ENCODE measurements around the gene MEGF11. TPM values are rescaled to one million over a fixed set of nuclear protein-coding genes. Genes with fewer than 3 reads are reported as not detected.

The MEGF11 gene
- polyA plus RNA-seq, 2 of the 4 experiments (the other 2 are of a cell fraction), result 0.25 to 0.31 TPM

DNA sequence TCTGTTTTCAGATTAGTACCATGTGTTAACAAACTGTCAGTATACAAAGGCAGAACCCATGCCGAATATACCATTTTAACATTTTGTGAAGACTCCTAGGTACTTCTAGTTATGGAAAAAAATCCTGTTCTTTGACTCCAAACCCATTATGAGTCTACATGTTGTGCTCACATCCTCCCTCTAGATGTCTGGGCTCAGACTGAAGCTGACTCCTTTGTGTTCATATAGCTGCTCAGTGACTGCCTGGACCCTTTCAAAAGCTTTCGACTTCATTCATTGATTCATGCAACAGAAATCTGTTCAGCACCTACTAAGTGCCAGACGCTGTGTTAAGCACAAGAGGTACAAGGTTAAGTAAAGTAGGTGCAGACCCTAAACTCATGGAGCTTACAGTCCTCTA lies 60.5 kb downstream of the MEGF11 start:
- DNase-seq (ENCODE audit: low read depth in 1 of 2, low spot score in 1 of 2), result no peak
- H3K4me1 ChIP-seq, result no peaks in the 10 kb centered on the region
- H3K27ac ChIP-seq, result no peak overlapping the region
- no peak for ATAC-seq
- TF ChIP-seq ZFP36 (IDR thresholded peaks at IDR 0.05; ENCODE audit: borderline replicate concordance, partially characterized antibody) (no peak), TP53 (CRISPR knock-in tag; IDR thresholded peaks at IDR 0.05) (no peak), NR3C1 (IDR thresholded peaks at IDR 0.05) (no peak), HDAC2 (IDR thresholded peaks at IDR 0.05) (no peak), EP300 (IDR thresholded peaks at IDR 0.05) (no peak)
- TF ChIP-seq, protein P1, sequence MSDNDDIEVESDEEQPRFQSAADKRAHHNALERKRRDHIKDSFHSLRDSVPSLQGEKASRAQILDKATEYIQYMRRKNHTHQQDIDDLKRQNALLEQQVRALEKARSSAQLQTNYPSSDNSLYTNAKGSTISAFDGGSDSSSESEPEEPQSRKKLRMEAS (IDR thresholded peaks at IDR 0.05), result no peak
- CTCF ChIA-PET, result interaction anchor here (1.0 to 2.8 kb wide), 5 partner anchors 10 to 555 kb away, joined by 3 to 10 read pairs (median 3); no protein-coding TSS in a partner anchor
- H3K4me2 ChIP-seq, result no peak overlapping the region
- no peaks in the 10 kb centered on the region for H3K9me3 ChIP-seq
- no peak overlapping the region for H3K4me3 ChIP-seq
- 35% methylated on average over 3 of the region's 3 CpGs for WGBS (ENCODE audit: missing lambda C conversion rate)
- POLR2A ChIA-PET, result no interaction called here
- peak; percentile 23 for FAIRE-seq

DNA sequence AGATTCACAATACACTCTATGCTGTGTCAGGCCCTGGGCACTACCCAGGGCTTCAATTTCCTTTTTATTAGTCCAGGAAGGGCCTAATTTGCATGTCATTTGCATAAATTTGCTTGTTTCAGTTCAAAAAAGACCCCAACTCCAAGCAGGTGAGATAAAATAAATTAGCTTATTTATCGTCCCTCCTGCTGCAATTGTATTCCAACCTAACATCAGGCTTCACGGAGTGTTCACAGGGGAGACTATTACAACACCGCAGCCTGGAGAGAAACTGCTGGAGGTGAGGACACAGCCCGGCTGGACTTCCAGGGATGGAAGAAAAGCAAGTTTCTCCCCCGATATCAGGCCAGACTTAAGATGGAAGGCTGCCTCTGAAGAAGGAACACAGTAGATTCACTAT lies 62.8 kb downstream of the MEGF11 start:
- 74% methylated on average over 5 of the region's 5 CpGs for WGBS (ENCODE audit: missing lambda C conversion rate)
- H3K4me3 ChIP-seq, result no peak overlapping the region
- no peak for TF ChIP-seq ESRRA (IDR thresholded peaks at IDR 0.05; ENCODE audit: borderline replicate concordance, low read length)
- no peak for TF ChIP-seq CBX2 (IDR thresholded peaks at IDR 0.05; ENCODE audit: borderline replicate concordance, low read depth)
- DNase-seq (ENCODE audit: low read depth in 1 of 2, low spot score in 1 of 2), result no peak
- no peaks in the 10 kb centered on the region for H3K9me3 ChIP-seq
- POLR2A ChIA-PET, result no interaction called here
- no peak for FAIRE-seq
- CTCF ChIA-PET, result interaction anchor here (0.6 to 3.4 kb wide), 16 partner anchors 9 to 595 kb away, joined by 3 to 17 read pairs (median 4); no protein-coding TSS in a partner anchor
- H3K27ac ChIP-seq, result no peak overlapping the region
- no peak; a peak in 1 of 6 replicates for ATAC-seq
- H3K4me2 ChIP-seq, result no peak overlapping the region
- H3K4me1 ChIP-seq, result no peaks in the 10 kb centered on the region

DNA sequence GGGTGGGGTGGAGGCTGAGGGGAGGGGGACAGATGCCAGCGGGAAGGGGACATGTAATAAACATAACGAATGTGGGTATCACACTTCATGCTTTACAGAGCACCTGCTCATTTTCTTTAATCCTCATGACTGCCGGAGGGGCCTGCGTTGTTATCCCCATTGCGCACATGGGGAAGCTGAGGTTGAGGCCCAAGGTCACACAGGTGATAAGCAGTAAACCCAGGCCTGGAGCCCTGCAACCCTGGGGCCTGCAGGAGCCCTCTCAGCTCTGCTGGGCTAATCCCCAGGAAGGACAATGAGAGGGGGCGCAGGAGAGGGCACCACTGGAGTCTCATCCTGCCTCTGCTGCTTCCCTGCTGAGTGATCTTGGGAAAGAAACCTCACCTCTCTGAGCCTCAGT lies 64.3 kb downstream of the MEGF11 start:
- POLR2A ChIA-PET, result no interaction called here
- ATAC-seq (no peak), DNase-seq (ENCODE audit: low read depth in 1 of 2, low spot score in 1 of 2) (no peak), FAIRE-seq (no peak)
- no peak for TF ChIP-seq CBX2 (IDR thresholded peaks at IDR 0.05; ENCODE audit: borderline replicate concordance, low read depth)
- no peak for TF ChIP-seq KDM5A (IDR thresholded peaks at IDR 0.05)
- TF ChIP-seq MAZ (IDR thresholded peaks at IDR 0.05; ENCODE audit: borderline replicate concordance, low read depth, low read length), result no peak
- no peak for TF ChIP-seq ZFP36 (IDR thresholded peaks at IDR 0.05; ENCODE audit: borderline replicate concordance, partially characterized antibody)
- TF ChIP-seq, protein P2, sequence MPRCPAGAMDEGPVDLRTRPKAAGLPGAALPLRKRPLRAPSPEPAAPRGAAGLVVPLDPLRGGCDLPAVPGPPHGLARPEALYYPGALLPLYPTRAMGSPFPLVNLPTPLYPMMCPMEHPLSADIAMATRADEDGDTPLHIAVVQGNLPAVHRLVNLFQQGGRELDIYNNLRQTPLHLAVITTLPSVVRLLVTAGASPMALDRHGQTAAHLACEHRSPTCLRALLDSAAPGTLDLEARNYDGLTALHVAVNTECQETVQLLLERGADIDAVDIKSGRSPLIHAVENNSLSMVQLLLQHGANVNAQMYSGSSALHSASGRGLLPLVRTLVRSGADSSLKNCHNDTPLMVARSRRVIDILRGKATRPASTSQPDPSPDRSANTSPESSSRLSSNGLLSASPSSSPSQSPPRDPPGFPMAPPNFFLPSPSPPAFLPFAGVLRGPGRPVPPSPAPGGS (IDR thresholded peaks at IDR 0.05), result no peak
- TF ChIP-seq, protein P3, sequence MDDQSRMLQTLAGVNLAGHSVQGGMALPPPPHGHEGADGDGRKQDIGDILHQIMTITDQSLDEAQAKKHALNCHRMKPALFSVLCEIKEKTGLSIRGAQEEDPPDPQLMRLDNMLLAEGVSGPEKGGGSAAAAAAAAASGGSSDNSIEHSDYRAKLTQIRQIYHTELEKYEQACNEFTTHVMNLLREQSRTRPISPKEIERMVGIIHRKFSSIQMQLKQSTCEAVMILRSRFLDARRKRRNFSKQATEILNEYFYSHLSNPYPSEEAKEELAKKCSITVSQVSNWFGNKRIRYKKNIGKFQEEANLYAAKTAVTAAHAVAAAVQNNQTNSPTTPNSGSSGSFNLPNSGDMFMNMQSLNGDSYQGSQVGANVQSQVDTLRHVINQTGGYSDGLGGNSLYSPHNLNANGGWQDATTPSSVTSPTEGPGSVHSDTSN (IDR thresholded peaks at IDR 0.05), result no peak
- no peak for TF ChIP-seq CHD4 (IDR thresholded peaks at IDR 0.05; ENCODE audit: borderline replicate concordance)
- TF ChIP-seq RAD21 (conservative IDR thresholded peaks at IDR 0.05 in 1 of 2, IDR thresholded peaks at IDR 0.05 in 1 of 2), result no peak
- no peak for TF ChIP-seq MAFK (IDR thresholded peaks at IDR 0.05; ENCODE audit: partially characterized antibody)
- TF ChIP-seq, protein P1 (IDR thresholded peaks at IDR 0.05), result no peak
- no peak for TF ChIP-seq HDAC2 (IDR thresholded peaks at IDR 0.05)
- no peak for TF ChIP-seq RCOR1 (IDR thresholded peaks at IDR 0.05; ENCODE audit: low read depth, low read length)
- TF ChIP-seq FOSL2 (IDR thresholded peaks at IDR 0.05), result no peak
- TF ChIP-seq FOSL2 (CRISPR knock-in tag; IDR thresholded peaks at IDR 0.05), result no peak
- TF ChIP-seq RFX5 (IDR thresholded peaks at IDR 0.05), result no peak
- no peak for TF ChIP-seq PHF8 (IDR thresholded peaks at IDR 0.05; ENCODE audit: borderline replicate concordance, low read depth)
- TF ChIP-seq SMC3 (IDR thresholded peaks at IDR 0.05), result no peak
- no peak for TF ChIP-seq ZNF302 (CRISPR knock-in tag; IDR thresholded peaks at IDR 0.05)
- TF ChIP-seq CBX8 (IDR thresholded peaks at IDR 0.05), result no peak
- no peak for TF ChIP-seq HOXA7 (CRISPR knock-in tag; IDR thresholded peaks at IDR 0.05)
- WGBS (ENCODE audit: missing lambda C conversion rate), result 76% methylated on average over 5 of the region's 6 CpGs
- H3K27ac ChIP-seq, result no peak overlapping the region
- no peak overlapping the region for H3K4me2 ChIP-seq
- CTCF ChIA-PET, result interaction anchor here (0.6 to 3.4 kb wide), 5 partner anchors 12 to 625 kb away, joined by 3 to 15 read pairs (median 3); no protein-coding TSS in a partner anchor
- H3K4me1 ChIP-seq, result no peaks in the 10 kb centered on the region
- no peak overlapping the region for H3K4me3 ChIP-seq
- no peaks in the 10 kb centered on the region for H3K9me3 ChIP-seq
